Measurements from ENCODE around the gene OLIG3. TPM values are rescaled to one million over a fixed set of nuclear protein-coding genes. Genes with fewer than 3 reads are reported as not detected.

The OLIG3 gene
- total RNA-seq, 2 experiments from 2014 or later, result not detected

DNA sequence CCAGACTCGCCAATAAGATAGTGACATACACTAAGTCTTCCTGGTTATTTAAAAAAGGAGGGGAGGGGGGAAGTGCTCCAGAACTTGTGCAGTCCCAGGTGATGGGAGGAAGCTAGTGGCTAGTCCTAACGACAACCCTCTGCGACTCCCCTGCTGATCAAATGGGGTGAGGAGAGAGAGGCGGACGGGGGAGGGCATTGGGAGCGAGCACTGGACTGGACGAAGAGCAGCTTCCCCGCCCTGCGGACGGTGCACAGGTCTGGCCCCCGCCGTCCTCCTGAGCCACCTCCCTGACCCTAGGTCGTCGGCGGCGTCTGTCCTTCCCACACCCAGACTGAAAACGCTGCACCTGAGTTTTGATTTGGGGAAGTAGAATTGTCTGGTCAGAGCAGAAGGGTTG lies 2.2 kb upstream of the OLIG3 start:
- no peak overlapping the region for H3K27ac Mint-ChIP-seq
- intact Hi-C loops (cut with DNase I, micrococcal nuclease), result loop anchor here in 1 of 2 experiments (10.0 kb wide), 1 partner anchor 88 kb away; no protein-coding TSS in a partner anchor
- ChIA-PET POLR2A (interaction anchor here (1.0 to 1.2 kb wide), 2 partner anchors 7 to 20 kb away, joined by 3 to 4 read pairs; no protein-coding TSS in a partner anchor), CTCF (no interaction called here)
- peaks cover 91% of the 10 kb centered on the region for H3K27me3 Mint-ChIP-seq
- peak overlapping the region; percentile 22 for H3K4me3 Mint-ChIP-seq
- TF ChIP-seq, protein P1, sequence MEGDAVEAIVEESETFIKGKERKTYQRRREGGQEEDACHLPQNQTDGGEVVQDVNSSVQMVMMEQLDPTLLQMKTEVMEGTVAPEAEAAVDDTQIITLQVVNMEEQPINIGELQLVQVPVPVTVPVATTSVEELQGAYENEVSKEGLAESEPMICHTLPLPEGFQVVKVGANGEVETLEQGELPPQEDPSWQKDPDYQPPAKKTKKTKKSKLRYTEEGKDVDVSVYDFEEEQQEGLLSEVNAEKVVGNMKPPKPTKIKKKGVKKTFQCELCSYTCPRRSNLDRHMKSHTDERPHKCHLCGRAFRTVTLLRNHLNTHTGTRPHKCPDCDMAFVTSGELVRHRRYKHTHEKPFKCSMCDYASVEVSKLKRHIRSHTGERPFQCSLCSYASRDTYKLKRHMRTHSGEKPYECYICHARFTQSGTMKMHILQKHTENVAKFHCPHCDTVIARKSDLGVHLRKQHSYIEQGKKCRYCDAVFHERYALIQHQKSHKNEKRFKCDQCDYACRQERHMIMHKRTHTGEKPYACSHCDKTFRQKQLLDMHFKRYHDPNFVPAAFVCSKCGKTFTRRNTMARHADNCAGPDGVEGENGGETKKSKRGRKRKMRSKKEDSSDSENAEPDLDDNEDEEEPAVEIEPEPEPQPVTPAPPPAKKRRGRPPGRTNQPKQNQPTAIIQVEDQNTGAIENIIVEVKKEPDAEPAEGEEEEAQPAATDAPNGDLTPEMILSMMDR (IDR thresholded peaks at IDR 0.05), result no peak
- Histone ChIP-seq H3K27ac (ENCODE audit: low read depth in 1 of 2, low read length in 2 of 2) (no peak overlapping the region), H3K4me3 (ENCODE audit: low read length) (no peak overlapping the region), H3K9me3 (ENCODE audit: control insufficient read depth in 1 of 2, insufficient read depth in 1 of 2, low read length in 2 of 2) (peaks cover 0 to 51% of the 10 kb centered on the region in 2 experiments), H3K27me3 (ENCODE audit: control insufficient read depth in 1 of 2, insufficient read depth in 2 of 2, low read length in 2 of 2) (peaks cover 74 to 95% of the 10 kb centered on the region in 2 experiments), H3K36me3 (ENCODE audit: insufficient read depth, low read length) (no peaks in the 10 kb centered on the region), H3K4me1 (ENCODE audit: insufficient read depth, low read length) (peaks cover 61% of the 10 kb centered on the region)
- H3K36me3 Mint-ChIP-seq (ENCODE audit: low read depth), result no peaks in the 10 kb centered on the region
- H3K9me3 Mint-ChIP-seq, result no peaks in the 10 kb centered on the region
- no peak for DNase-seq
- H3K4me1 Mint-ChIP-seq (ENCODE audit: low read depth), result peaks cover 53% of the 10 kb centered on the region
- no peak for ATAC-seq (ENCODE audit: poor library complexity)

DNA sequence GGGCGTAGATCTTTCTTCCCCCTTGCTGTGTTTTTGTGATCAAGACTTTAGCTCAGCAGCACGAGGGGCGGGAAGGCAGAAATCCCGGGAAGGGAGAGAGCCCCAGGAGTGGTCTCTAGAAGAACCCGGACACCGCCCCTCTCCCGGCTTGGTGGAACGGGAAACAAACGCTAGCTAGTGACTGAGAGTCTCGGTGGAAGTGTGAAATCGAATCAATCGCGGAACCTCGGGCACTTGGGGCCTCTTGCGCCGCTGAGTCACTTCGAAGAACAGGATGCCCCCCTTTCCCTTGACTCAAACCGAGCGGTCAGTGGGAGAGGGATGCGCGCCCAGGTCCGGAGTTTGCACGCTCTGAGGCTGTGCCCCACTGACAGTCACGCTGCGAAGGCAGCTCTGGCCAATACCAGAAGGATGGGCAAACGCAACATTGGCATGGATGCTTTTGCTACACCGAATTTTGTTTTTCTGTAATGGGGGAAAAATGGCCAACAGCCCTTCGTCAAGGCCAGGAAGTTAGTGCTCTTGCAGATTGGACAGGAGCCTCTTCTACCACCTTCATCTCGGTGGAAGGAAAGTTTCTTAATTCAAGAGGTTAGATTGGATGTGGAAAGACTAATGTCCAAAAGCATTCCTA lies 1.6 kb upstream of the OLIG3 start:
- no peaks in the 10 kb centered on the region for H3K36me3 Mint-ChIP-seq (ENCODE audit: low read depth)
- intact Hi-C loops (cut with DNase I, micrococcal nuclease), result loop anchor here in 1 of 2 experiments (10.0 kb wide), 1 partner anchor 89 kb away; no protein-coding TSS in a partner anchor
- CTCF ChIA-PET, result no interaction called here
- no peak overlapping the region for H3K27ac Mint-ChIP-seq
- Histone ChIP-seq H3K36me3 (ENCODE audit: insufficient read depth, low read length) (no peaks in the 10 kb centered on the region), H3K27ac (ENCODE audit: low read depth in 1 of 2, low read length in 2 of 2) (no peak overlapping the region), H3K4me3 (ENCODE audit: low read length) (no peak overlapping the region), H3K9me3 (ENCODE audit: control insufficient read depth in 1 of 2, insufficient read depth in 1 of 2, low read length in 2 of 2) (peaks cover 5 to 51% of the 10 kb centered on the region in 2 experiments), H3K4me1 (ENCODE audit: insufficient read depth, low read length) (peaks cover 61% of the 10 kb centered on the region), H3K27me3 (ENCODE audit: control insufficient read depth in 1 of 2, insufficient read depth in 2 of 2, low read length in 2 of 2) (peaks cover 79 to 95% of the 10 kb centered on the region in 2 experiments)
- H3K27me3 Mint-ChIP-seq, result peaks cover 91% of the 10 kb centered on the region
- ATAC-seq (ENCODE audit: poor library complexity) (no peak), DNase-seq (peak in 2 of 14 experiments; percentile 19 to 25)
- TF ChIP-seq, protein P1 (IDR thresholded peaks at IDR 0.05), result no peak
- POLR2A ChIA-PET, result interaction anchor here (0.6 kb wide), 1 partner anchor 95 kb away, joined by 3 read pairs; no protein-coding TSS in a partner anchor
- no peaks in the 10 kb centered on the region for H3K9me3 Mint-ChIP-seq
- peak overlapping the region; percentile 38 for H3K4me3 Mint-ChIP-seq
- H3K4me1 Mint-ChIP-seq (ENCODE audit: low read depth), result peaks cover 56% of the 10 kb centered on the region

DNA sequence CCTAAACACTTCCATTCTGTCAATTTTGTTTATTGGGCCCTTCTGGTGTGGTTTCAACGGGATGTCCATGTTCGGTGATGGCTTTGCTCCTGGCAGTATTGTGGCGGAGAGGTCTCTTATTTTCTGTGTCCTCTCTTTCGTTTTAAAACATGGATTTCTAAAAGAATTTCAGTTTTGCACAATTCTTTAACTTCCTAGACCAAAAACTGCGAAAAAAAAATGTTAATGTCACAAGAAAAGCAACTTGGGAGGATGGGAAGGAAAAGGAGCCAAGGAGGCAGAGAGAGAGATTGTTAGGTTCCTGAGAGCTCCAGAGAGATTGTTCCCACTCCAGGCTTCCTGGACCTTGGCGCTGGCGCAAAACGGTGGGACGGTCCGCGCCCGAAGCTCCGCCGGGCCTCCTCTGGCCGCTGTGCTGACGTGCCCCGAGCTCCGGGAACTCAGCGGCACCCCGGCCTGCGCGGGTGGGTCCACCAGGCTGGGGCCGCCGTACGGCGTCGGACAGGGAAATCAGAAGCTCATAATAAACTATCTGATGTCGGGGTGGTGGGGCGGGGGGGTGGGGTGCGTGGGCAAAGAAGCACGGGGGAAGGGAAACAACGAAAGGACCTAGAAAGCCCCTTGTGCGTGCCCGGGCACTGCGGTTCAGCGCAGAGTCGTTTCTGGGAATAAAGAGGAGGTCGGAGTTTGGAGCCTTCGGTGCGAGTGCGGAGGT lies 951 bp upstream of the OLIG3 start:
- no peak overlapping the region for H3K27ac ChIP-seq (ENCODE audit: low read depth in 1 of 2, low read length in 2 of 2)
- no peaks in the 10 kb centered on the region for H3K36me3 ChIP-seq (ENCODE audit: insufficient read depth, low read length)
- Mint-ChIP-seq H3K27ac (no peak overlapping the region), H3K9me3 (no peaks in the 10 kb centered on the region), H3K36me3 (ENCODE audit: low read depth) (no peaks in the 10 kb centered on the region), H3K4me3 (peak overlapping the region; percentile 62), H3K27me3 (peaks cover 95% of the 10 kb centered on the region), H3K4me1 (ENCODE audit: low read depth) (peaks cover 60% of the 10 kb centered on the region)
- ATAC-seq (ENCODE audit: poor library complexity) (no peak), DNase-seq (no peak)
- H3K4me1 ChIP-seq (ENCODE audit: insufficient read depth, low read length), result peaks cover 61% of the 10 kb centered on the region
- TF ChIP-seq, protein P1 (IDR thresholded peaks at IDR 0.05), result no peak
- H3K9me3 ChIP-seq (ENCODE audit: control insufficient read depth in 1 of 2, insufficient read depth in 1 of 2, low read length in 2 of 2), result peaks cover 6 to 52% of the 10 kb centered on the region in 2 experiments
- peaks cover 86 to 98% of the 10 kb centered on the region in 2 experiments for H3K27me3 ChIP-seq (ENCODE audit: control insufficient read depth in 1 of 2, insufficient read depth in 2 of 2, low read length in 2 of 2)
- CTCF ChIA-PET, result no interaction called here
- no peak overlapping the region for H3K4me3 ChIP-seq (ENCODE audit: low read length)
- POLR2A ChIA-PET, result interaction anchor here (0.6 kb wide), 1 partner anchor 96 kb away, joined by 3 read pairs; no protein-coding TSS in a partner anchor
- intact Hi-C loops (cut with DNase I, micrococcal nuclease), result loop anchor here in 1 of 2 experiments (10.0 kb wide), 1 partner anchor 90 kb away; no protein-coding TSS in a partner anchor

Data from CD4-positive, alpha-beta T cell (primary cell).